ENCODE results near the gene C5AR1.
"Not testable (repeated sequence)": the region's sequence is repeated elsewhere in the genome, so short reads cannot be mapped to it uniquely, and the experiment has no call there.

C5AR1 gene

DNA sequence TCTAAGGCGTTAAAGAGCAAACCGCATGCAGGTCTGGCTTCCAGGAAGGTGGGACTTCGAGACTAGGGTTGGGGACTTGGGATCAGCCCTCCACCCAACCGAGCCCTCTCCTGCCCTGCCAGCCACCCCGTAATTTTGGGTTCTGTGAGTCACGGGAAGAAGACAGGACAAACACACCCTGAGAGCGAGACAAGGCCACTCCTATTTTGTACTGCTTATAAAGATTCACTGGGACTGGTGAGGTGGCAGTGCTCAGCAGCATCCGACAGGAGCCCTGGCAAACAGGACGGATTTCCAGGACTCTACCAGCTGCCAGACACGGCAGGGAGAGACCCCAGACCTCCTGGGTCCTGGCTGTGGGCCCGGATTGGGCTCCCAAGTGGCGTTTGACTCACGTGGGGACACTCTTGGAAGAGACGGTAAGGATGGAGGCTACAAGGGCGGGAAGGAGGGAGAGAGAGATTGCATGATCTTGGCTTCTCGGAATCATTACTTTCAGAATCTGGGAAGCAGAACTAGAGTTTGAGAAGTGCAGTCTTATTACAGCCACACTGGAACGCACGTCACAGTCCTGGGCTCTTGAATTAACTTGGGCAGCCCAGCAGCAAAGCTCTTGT is 22.4 kb downstream of the C5AR1 start, which contains the start of gene C5AR2:
Gene C5AR2, plus strand, starts transcription at position 245 of the 617 bp plus-strand sequence. CDS start 8,625 bp downstream, outside the sequence.
- DNase-seq (ENCODE audit: low spot score), result no peak

GRCh38 chr19:47336765-47337718 is 27.4 kb downstream of the C5AR1 start:
- peak; percentile 36 for DNase-seq (ENCODE audit: low spot score)

DNA sequence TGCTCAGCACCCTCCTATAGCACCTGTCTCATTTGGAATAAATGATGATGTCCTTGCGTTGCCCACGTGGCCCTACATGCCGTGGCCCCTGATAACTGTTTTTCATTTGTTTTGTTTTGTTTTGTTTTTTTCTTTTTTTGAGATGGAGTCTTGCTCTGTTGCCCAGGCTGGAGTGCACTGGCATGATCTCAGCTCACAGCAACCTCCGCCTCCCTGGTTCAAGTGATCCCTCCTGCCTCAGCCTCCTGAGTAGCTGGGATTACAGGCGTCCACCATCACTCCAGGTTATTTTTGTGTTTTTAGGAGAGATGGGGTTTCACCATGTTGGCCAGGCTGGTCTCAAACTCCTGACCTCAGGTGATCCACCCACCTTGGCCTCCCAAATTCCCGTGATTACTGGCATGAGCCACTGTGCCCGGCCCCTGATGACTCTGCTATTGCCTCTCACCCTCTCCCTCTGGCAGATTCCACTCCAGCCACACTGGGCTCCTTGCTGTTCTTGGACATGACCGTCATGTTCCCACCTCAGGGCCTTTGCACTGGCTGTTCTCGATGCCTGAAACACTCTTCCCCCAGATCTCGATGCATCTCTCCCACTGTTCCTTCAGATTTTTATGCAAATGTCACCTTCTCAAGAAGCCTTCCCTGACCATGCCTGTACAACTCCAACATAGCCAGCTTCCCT is 29.7 kb downstream of the C5AR1 start:
- no peak for DNase-seq (ENCODE audit: low spot score)

- DNase-seq (ENCODE audit: low spot score), result no peak
Observed at GRCh38 chr19:47340477-47341208, 31.0 kb downstream of the C5AR1 start.

GRCh38 chr19:47341734-47342133 is 32.1 kb downstream of the C5AR1 start:
- DNase-seq (ENCODE audit: low spot score), result no peak

- no peak for DNase-seq (ENCODE audit: low spot score)
Observed at GRCh38 chr19:47343194-47343802, 33.6 kb downstream of the C5AR1 start.

DNA sequence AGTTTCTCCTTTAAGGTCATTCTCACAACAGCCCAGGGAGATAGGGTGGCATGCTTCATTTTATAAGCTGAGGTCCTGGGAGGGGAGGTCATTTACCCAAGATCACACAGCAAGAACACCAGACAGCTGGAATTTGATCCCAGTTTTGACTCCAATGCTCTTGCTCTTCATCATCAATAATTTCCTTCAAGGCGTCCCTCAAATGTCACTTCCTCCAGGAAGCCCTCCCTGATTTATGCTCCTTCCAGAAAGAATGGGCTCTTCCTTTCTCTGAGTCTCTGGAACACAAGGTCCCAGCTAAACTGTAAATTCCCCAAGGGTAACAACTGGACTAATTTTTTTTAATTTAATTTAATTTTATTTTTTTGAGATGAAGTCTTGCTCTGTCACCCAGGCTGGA is 34.8 kb downstream of the C5AR1 start:
- DNase-seq (ENCODE audit: low spot score), result no peak

GRCh38 chr19:47346024-47346423 is 36.4 kb downstream of the C5AR1 start:
- DNase-seq (ENCODE audit: low spot score), result not testable (repeated sequence)

DNA sequence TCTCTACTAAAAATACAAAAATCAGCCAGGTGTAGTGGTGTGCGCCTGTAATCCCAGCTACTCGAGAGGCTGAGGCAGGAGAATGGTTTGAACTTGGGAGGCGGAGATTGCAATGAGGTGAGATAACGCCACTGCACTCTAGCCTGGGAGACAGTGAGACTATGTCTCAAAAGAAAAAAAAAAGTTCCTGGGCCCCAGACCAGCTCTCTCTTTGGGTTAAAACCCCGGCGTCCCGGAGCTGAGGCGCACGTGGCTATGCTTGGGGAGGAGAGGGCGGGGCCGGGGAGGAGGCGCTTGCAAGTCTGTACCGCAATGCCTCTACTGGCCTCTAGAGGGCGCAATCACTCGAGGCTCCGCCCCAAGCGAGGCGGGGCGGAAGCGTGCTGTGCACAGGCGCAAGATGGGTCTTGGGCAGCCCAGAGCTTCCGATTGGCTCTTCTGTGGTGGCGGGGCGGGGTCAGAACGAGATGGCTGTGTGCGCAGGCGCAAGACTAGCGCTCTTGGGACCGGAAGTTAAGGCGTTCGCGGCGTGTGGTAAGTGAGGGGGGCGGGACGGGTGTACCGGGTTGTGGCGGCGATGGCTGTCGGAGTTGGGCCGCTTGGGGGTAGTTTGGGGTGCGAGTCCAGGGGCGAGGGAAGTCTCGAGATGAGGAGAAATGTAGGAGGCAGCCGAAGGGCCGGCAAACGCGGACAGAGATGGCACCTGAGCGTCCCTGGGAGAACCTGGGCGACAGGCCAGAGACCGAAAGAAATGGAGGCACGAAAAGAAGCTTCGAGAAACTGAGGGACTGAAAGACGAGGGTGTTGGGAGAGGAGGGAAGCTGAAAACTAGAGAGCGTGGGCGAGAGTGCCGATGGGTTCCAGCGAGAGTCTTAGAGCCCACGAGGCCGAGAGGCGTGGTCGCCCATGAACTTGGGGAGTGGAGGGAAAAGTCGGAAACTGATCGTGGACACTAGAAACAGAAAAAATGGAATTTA is 39.4 kb downstream of the C5AR1 start, which contains the start of gene DHX34:
Gene DHX34, plus strand, starts transcription at position 497 of the 977 bp plus-strand sequence. CDS start 3,716 bp downstream, outside the sequence.
- DNase-seq (ENCODE audit: low spot score), result peak; percentile 99

- no peak for DNase-seq (ENCODE audit: low spot score)
Observed at GRCh38 chr19:47350630-47351029, 41.0 kb downstream of the C5AR1 start.

DNA sequence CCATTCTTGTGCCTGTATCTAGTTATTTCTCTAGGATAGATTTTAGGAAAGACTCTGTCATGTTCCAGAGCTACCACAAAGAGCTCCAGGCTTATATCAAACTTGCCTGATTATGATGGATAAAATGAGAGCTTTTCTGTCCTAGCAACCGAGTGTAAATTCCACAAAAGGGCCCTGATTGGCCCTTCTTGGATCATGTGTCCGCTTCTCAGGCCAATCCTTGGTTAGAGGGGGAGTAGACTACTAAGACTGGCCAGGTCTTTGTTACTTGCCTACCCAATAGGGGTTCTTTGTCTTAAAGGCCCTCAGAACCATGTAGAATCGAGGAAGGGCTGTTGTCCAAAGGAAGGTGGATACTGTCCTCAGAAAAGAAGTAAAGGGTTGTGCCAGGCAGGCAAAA is 41.9 kb downstream of the C5AR1 start:
- no peak for DNase-seq (ENCODE audit: low spot score)

DNA sequence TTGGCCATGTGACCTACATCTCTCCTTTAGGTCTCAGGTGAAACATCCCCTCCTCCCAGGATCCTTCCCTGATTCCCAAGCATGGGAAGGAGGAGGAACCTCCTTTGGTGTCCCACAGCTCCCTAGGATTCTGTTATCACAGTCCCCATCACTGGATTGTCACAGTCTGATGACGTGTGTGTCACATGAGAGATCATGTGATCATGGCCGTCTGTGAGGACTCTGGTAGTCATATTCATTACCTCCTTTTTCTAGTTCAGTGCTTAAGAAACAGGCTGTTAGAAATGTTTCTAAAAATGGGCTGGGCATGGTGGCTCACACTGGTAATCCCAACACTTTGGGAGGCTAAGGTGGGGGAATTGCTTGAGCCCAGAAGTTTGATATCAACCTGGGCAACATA is 42.4 kb downstream of the C5AR1 start:
- no peak for DNase-seq (ENCODE audit: low spot score)

DNA sequence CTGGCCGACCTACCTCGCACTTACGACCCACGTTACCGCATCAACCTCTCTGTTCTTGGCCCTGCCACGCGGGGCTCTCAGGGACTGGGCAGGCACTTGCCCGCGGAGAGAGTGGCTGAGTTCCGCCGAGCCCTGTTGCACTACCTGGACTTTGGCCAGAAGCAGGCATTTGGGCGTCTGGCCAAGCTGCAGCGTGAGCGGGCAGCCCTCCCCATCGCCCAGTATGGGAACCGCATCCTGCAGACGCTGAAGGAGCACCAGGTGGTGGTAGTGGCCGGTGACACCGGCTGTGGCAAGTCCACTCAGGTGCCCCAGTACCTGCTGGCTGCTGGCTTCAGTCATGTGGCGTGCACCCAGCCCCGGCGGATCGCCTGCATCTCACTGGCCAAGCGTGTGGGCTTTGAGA is 43.6 kb downstream of the C5AR1 start:
- no peak for DNase-seq (ENCODE audit: low spot score)

DNA sequence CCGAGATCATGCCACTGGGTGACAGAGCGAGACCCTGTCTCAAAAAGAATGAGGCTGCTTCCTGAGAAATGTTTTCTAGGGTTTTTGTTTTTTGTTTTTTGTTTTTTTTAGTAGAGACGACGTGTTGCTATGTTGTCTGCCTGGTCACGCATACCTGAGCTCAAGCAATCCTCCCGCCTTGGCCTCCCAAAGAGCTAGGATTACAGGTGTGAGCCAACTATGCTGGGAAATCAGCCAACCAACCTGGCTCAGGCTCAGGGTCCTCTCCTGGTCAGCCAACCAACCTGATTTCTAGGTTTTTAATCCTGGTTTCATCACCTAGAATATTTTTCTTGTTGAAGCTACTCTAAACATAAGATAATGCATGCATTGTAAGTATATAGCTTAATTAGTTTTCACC is 47.2 kb downstream of the C5AR1 start:
- DNase-seq (ENCODE audit: low spot score), result no peak

DNA sequence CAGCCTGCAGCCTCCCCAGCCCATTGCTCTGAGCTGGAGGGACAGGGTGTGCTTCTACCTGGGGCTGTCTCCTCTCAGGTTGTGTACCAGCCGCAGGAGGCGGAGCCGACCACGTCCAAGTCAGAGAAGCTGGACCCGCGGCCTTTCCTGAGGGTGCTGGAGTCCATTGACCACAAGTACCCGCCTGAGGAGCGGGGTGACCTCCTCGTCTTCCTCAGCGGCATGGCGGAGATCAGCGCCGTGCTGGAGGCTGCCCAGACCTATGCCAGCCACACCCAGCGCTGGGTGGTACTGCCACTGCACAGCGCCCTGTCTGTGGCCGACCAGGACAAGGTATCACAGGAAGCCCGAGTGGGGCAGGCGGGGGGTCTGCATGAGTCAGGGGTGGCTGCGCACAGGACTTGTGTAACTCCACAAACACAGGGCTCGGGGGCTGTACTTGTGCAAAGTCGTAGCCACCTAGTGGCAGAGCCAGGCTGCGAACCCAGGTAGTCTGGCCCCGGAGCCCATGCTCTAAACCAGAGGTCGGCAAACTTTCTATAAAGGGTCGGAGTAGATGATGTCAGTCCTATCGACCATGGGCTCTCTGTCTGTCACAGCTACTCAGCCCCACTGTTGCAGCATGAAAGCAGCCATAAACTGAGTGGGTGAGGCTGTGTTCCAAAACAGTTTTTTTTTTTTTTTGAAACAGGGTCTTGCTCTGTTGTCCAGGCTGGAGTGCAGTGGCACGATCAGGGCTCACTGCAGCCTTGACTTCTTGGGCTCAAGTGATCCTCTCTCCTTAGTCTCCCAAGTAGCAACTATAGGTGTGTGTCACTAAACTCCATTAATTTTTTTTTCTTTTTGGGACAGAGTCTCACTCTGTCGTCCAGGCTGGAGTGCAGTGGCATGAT is 48.4 kb downstream of the C5AR1 start:
- no peak for DNase-seq (ENCODE audit: low spot score)

GRCh38 chr19:47358936-47359335 is 49.3 kb downstream of the C5AR1 start:
- no peak for DNase-seq (ENCODE audit: low spot score)

DNA sequence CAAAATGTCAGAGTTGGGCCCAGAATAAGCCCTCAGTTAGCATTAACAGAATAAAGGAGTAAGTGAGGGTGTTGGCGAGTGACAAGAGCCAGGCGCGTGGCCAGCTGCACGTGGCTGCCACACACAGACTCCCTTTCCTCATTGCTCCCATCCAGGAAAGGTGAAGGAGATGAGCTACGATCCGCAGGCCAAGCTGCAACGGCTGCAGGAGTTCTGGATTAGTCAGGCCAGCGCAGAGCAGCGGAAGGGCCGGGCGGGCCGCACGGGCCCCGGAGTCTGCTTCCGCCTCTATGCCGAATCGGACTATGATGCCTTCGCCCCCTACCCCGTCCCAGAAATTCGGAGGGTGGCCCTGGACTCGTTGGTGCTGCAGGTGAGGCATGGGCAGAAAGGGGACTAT is 52.7 kb downstream of the C5AR1 start:
- DNase-seq (ENCODE audit: low spot score), result no peak

GRCh38 chr19:47363758-47364531 is 54.3 kb downstream of the C5AR1 start:
- DNase-seq (ENCODE audit: low spot score), result no peak
